Upper lobe of right lung (tissue), 1 donor: ENCODE data around the gene RPS6KA6. TPM values are rescaled to one million over a fixed set of nuclear protein-coding genes. Genes with fewer than 3 reads are reported as not detected.

Experiments used
- ATAC-seq: fragments of 200-7000 bp; cut with Tn5 transposase; one replicate; pipeline ENCODE4 v1.9.1; 2020; ENCODE audit warnings: mild to moderate bottlenecking, moderate library complexity
- DNase-seq: peaks from one replicate; pipeline ENCODE4 v3.0.0-alpha.2; 2020
- H3K27ac ChIP-seq: fragments of 200-600 bp; one replicate; pipeline ENCODE4 v1.8.0; 2022
- H3K27me3 ChIP-seq: fragments of 200-600 bp; one replicate; pipeline ENCODE4 v1.8.0; 2022; ENCODE audit warnings: mild to moderate bottlenecking
- H3K36me3 ChIP-seq: fragments of 200-600 bp; one replicate; pipeline ENCODE4 v1.8.0; 2022
- H3K4me1 ChIP-seq: fragments of 200-600 bp; one replicate; pipeline ENCODE4 v1.8.0; 2022
- H3K4me3 ChIP-seq: fragments of 200-600 bp; one replicate; pipeline ENCODE4 v1.8.0; 2022; ENCODE audit warnings: mild to moderate bottlenecking
- H3K9me3 ChIP-seq: fragments of 200-600 bp; one replicate; pipeline ENCODE4 v1.8.0; 2022
- intact Hi-C: fragments of 100-400 bp; cut with DNase I; formaldehyde crosslinking; loops from one replicate; pipeline ENCODE4 v1.11.0; 2022
- microRNA-seq: library from miRNA; unstranded; fragments of <30 nt; microRNA quantifications from one replicate; pipeline ENCODE4 v1.2.0, GENCODE V29; 2020; ENCODE audit warnings: borderline microRNAs expressed
- total RNA-seq: library from RNA; stranded (reverse); fragmentation: NEBNext Ultra II Directional; extraction: Animal tissue kit (Norgen Biotek cat#: 25700); gene quantifications from one replicate; pipeline ENCODE4 v1.2.1, GENCODE V29; 2021
- TF ChIP-seq, protein P1 (sequence below): fragments of 200-600 bp; IDR thresholded peaks from one replicate; pipeline ENCODE4 v1.8.0; 2022; ENCODE audit warnings: antibody characterized with exemption
- donor health status: DM: no; HTN: yes; CAD: no; lungs with severe emphysema.

RPS6KA6 gene
- total RNA-seq, 1 donor from 2014 or later, result 2.4 TPM

DNA sequence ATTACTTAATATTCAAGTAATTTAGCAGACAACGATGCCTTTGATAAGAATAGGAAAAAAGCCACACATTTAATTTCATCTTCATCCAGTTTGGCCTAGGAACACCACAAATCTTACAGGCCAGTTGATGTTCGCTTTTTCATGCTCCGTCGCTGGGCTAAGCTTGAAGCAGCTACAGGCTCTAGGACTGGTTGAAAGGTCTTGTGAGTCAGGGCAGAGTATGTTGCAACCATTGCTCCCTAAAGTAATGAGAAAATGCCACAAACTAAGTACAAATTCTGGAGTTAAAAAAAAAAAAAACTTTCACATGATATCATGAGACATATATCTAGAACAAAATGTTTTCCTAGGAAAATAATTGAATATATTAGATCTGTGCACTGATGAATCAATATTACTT, 123.8 kb downstream of the RPS6KA6 start:
- Histone ChIP-seq H3K36me3 (no peaks in the 10 kb centered on the region), H3K4me3 (no peak overlapping the region), H3K9me3 (no peaks in the 10 kb centered on the region), H3K27me3 (no peaks in the 10 kb centered on the region), H3K4me1 (no peaks in the 10 kb centered on the region), H3K27ac (no peak overlapping the region)
- no peak for ATAC-seq
- intact Hi-C loops, result no loop called here
- DNase-seq, result no peak
- TF ChIP-seq, protein P1, sequence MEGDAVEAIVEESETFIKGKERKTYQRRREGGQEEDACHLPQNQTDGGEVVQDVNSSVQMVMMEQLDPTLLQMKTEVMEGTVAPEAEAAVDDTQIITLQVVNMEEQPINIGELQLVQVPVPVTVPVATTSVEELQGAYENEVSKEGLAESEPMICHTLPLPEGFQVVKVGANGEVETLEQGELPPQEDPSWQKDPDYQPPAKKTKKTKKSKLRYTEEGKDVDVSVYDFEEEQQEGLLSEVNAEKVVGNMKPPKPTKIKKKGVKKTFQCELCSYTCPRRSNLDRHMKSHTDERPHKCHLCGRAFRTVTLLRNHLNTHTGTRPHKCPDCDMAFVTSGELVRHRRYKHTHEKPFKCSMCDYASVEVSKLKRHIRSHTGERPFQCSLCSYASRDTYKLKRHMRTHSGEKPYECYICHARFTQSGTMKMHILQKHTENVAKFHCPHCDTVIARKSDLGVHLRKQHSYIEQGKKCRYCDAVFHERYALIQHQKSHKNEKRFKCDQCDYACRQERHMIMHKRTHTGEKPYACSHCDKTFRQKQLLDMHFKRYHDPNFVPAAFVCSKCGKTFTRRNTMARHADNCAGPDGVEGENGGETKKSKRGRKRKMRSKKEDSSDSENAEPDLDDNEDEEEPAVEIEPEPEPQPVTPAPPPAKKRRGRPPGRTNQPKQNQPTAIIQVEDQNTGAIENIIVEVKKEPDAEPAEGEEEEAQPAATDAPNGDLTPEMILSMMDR, result no peak

DNA sequence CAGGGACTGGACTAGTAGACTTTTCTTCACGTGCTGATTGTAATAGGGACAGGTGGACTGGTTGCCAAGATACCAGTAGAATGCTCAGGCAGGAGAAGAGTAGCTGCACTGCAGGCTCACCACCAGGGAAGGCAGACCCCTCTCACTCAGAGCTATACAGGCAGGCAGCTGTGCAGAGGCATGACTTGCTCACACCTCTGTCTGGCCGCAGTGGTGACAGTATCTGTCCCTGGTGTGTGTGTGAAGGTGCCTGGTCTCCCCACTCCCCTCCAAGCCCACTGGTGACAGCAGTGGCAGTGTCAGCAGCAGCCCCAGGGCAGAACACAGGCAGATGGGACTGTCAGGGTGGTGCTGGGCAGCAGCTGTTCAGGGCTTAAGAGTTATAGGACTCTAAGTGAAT, 140.7 kb downstream of the RPS6KA6 start:
- Histone ChIP-seq H3K36me3 (no peaks in the 10 kb centered on the region), H3K4me1 (no peaks in the 10 kb centered on the region), H3K4me3 (no peak overlapping the region), H3K27ac (no peak overlapping the region), H3K9me3 (no peaks in the 10 kb centered on the region), H3K27me3 (no peaks in the 10 kb centered on the region)
- DNase-seq (no peak), ATAC-seq (no peak)
- intact Hi-C loops, result no loop called here
- TF ChIP-seq, protein P1, result no peak

DNA sequence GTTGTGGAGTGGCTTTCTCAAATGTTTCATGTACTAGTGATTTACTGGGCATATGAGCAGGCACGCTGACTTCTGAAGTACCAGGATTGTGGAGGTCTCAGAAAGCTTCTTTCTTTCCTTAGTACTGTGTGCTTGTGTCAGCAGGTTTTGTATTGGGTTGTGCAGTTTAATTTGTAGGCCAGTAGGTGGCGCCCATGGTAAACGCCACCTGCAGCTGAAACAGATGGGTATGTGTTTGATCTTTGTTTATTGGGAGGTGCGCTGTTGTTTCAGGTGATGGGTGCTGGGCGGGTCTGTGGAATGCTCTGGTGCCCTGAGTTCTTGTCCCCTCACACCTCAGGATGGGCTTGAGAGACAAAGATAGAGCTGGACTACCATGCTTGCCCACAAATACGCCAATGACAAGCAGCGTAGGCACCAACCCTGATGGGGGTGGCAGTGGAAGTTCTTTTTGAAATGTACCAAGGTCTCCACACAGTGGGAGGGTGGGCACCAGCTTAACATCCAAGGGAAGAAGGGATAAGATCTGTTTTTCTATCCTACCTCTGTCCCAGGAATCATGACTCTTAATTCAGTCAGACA, 141.5 kb downstream of the RPS6KA6 start:
- no peaks in the 10 kb centered on the region for H3K9me3 ChIP-seq
- TF ChIP-seq, protein P1, result peak; percentile 58
- ATAC-seq (peak; percentile 74), DNase-seq (no peak)
- no peak overlapping the region for H3K4me3 ChIP-seq
- H3K27me3 ChIP-seq, result no peaks in the 10 kb centered on the region
- no peaks in the 10 kb centered on the region for H3K4me1 ChIP-seq
- H3K27ac ChIP-seq, result no peak overlapping the region
- H3K36me3 ChIP-seq, result no peaks in the 10 kb centered on the region
- intact Hi-C loops, result no loop called here

DNA sequence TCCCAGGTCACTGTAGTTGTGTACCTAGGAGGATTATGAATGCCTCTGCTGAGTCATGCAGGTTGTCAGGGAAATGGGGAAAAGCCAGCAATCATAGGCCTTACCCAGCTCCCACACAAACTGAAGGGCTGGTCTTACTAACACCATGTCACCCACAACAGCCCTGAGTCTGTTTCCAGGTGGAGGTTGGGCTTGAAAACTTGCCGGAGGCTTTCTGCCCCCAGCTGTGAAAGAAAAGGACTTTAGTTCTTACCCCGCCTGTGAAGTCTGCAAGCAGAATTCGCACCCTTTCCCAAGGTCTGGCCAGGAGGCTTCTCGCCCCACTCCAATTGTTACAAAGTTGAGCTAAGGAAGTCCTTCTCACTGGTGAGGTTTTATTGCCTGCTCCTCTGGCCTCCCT, 143.9 kb downstream of the RPS6KA6 start:
- TF ChIP-seq, protein P1, result no peak
- no peaks in the 10 kb centered on the region for H3K27me3 ChIP-seq
- no peak overlapping the region for H3K27ac ChIP-seq

More for the DNA sequence above, 143.9 kb downstream of the RPS6KA6 start:
- H3K36me3 ChIP-seq, result no peaks in the 10 kb centered on the region
- H3K9me3 ChIP-seq, result no peaks in the 10 kb centered on the region
- DNase-seq, result no peak
- H3K4me3 ChIP-seq, result no peak overlapping the region
- intact Hi-C loops, result no loop called here
- no peaks in the 10 kb centered on the region for H3K4me1 ChIP-seq
- ATAC-seq, result no peak

Small RNA genes within 50 kb of the gene (microRNA-seq; reads per million reads assigned to microRNA genes)
- gene MIR548I4, result not detected
